ENCODE data around the gene CSMD2. TPM values are rescaled to one million over a fixed set of nuclear protein-coding genes. Genes with fewer than 3 reads are reported as not detected.
"Not testable (repeated sequence)": the region's sequence is repeated elsewhere in the genome, so short reads cannot be mapped to it uniquely, and the experiment has no call there.

CSMD2 gene
- total RNA-seq, 1 donor from 2014 or later: 0.27 TPM

DNA sequence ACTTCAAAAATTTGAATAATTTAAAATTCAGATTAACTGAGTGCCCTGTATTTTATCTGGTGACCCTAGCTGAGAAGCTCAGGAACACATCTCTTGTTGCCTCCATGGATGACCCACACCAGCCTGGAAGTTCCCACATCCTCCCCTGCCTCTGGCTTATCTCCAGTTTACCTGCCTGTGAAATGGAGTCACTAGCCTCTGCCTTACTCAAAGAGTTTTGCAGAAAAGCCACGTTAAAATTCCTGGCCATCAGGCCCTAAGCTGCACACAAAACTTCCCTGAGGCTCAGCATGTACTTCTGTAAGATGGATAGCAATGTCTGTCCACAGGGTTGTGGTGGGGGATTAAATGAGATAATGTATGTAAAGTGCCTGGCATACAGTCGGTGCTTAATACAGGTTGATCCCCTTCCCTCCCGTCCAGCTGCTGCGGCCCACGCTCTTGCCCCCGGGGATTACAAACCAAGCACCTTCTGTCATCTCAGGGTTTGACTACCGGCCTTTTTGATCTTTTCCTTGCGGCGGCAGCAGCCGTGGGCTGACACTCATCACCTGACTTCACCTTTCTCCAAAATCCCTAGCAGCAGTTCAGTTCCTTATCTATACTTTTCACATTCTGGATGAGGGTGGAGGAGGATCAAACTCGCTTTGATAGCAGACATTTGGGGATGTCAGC is 136.5 kb downstream of the CSMD2 start:
- H3K4me1 Mint-ChIP-seq (ENCODE audit: low read depth, unreplicated experiment): no peaks in the 10 kb centered on the region
- TF ChIP-seq, protein P1, sequence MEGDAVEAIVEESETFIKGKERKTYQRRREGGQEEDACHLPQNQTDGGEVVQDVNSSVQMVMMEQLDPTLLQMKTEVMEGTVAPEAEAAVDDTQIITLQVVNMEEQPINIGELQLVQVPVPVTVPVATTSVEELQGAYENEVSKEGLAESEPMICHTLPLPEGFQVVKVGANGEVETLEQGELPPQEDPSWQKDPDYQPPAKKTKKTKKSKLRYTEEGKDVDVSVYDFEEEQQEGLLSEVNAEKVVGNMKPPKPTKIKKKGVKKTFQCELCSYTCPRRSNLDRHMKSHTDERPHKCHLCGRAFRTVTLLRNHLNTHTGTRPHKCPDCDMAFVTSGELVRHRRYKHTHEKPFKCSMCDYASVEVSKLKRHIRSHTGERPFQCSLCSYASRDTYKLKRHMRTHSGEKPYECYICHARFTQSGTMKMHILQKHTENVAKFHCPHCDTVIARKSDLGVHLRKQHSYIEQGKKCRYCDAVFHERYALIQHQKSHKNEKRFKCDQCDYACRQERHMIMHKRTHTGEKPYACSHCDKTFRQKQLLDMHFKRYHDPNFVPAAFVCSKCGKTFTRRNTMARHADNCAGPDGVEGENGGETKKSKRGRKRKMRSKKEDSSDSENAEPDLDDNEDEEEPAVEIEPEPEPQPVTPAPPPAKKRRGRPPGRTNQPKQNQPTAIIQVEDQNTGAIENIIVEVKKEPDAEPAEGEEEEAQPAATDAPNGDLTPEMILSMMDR (IDR thresholded peaks at IDR 0.05; ENCODE audit: partially characterized antibody, unreplicated experiment): no peak
- no peak overlapping the region for H3K27ac Mint-ChIP-seq (ENCODE audit: unreplicated experiment)
- no peaks in the 10 kb centered on the region for H3K27me3 Mint-ChIP-seq (ENCODE audit: unreplicated experiment)
- H3K4me3 Mint-ChIP-seq (ENCODE audit: unreplicated experiment): no peak overlapping the region
- no peak for DNase-seq
- no peaks in the 10 kb centered on the region for H3K36me3 Mint-ChIP-seq (ENCODE audit: unreplicated experiment)
- H3K9me3 Mint-ChIP-seq (ENCODE audit: unreplicated experiment): no peaks in the 10 kb centered on the region

DNA sequence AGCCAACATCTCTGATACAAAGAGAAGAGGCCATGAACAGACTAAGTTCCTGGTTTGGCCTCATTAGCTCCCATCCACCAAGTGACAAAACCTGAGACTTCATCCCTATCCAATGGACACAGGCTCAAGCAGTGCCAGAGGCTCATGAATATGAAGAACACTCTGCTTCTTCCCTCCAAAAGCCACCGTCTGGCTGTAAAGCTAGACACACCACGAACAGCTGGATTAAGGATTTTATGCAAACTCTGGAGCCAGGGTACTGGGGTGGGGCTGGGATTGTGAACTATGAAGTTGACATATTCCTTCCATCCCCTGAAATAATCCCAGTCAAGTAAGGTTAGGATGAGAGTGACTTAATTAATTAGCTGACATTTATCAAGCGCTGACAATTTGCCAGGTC is 139.4 kb downstream of the CSMD2 start:
- Mint-ChIP-seq H3K4me1 (ENCODE audit: low read depth, unreplicated experiment) (no peaks in the 10 kb centered on the region), H3K9me3 (ENCODE audit: unreplicated experiment) (no peaks in the 10 kb centered on the region), H3K4me3 (ENCODE audit: unreplicated experiment) (no peak overlapping the region), H3K27ac (ENCODE audit: unreplicated experiment) (no peak overlapping the region), H3K27me3 (ENCODE audit: unreplicated experiment) (no peaks in the 10 kb centered on the region), H3K36me3 (ENCODE audit: unreplicated experiment) (no peaks in the 10 kb centered on the region)
- TF ChIP-seq, protein P1 (IDR thresholded peaks at IDR 0.05; ENCODE audit: partially characterized antibody, unreplicated experiment): no peak
- DNase-seq: no peak

DNA sequence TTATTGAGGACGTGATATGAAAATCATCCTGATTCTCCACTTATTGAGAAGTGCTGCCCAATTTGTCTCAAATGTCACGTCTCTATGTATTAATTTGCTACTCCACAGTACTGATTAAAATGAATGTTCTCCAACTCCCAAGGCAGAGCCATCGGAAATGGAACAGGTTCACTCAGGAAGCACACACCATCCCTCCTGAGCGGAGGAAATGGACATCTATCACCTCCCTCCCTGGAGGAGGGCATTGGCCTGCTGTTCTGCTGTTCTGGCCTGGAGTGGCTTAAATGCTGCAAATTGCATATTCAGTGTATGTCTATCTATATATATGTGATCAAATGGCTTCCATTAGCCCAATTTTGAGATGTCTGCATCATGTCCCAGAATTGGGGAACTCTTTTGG is 140.5 kb downstream of the CSMD2 start:
- H3K27me3 Mint-ChIP-seq (ENCODE audit: unreplicated experiment): peaks cover 4% of the 10 kb centered on the region
- H3K4me3 Mint-ChIP-seq (ENCODE audit: unreplicated experiment): no peak overlapping the region
- H3K9me3 Mint-ChIP-seq (ENCODE audit: unreplicated experiment): no peaks in the 10 kb centered on the region
- no peak for DNase-seq
- H3K36me3 Mint-ChIP-seq (ENCODE audit: unreplicated experiment): no peaks in the 10 kb centered on the region
- no peaks in the 10 kb centered on the region for H3K4me1 Mint-ChIP-seq (ENCODE audit: low read depth, unreplicated experiment)
- TF ChIP-seq, protein P1 (IDR thresholded peaks at IDR 0.05; ENCODE audit: partially characterized antibody, unreplicated experiment): no peak
- no peak overlapping the region for H3K27ac Mint-ChIP-seq (ENCODE audit: unreplicated experiment)

DNA sequence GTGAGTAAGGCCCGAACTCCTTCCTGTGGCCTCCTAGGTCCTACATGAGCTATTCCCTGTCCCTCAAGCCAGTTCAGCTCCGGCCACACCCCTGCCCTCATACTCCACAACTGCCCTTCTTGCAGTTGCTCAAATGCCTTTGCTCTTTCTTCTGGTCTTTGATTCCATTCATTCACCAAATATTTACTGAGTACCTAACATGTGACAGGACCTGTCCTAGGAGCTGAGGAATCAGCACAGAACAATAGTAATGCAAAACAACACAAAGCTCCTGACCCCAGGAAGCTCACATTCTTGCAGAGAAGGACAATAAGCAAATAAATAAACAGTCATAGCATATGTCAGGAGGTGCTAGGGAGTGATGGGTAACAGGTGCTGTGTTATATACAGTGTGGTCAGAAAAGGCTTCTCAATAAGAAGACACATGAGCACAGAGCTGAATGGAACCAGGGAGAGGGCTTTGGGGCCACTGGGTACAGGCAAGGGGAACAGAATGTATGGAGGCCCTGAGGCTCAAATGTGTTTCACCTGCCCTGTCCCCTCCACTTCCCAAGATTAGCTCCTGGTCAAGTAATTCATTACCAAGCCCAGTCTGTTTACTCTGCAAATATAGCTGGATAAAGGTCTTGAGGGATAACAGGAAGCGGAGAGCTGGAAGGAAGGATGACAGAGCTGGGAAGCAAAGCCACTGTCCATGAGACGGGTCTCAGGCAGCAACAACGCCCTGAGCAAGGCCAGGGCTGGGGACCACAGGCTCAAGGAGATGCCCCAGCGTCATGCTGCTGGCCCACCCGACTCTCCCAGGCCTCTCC is 145.1 kb downstream of the CSMD2 start:
- no peaks in the 10 kb centered on the region for H3K36me3 Mint-ChIP-seq (ENCODE audit: unreplicated experiment)
- no peak overlapping the region for H3K27ac Mint-ChIP-seq (ENCODE audit: unreplicated experiment)
- no peaks in the 10 kb centered on the region for H3K4me1 Mint-ChIP-seq (ENCODE audit: low read depth, unreplicated experiment)
- peaks cover 4% of the 10 kb centered on the region for H3K27me3 Mint-ChIP-seq (ENCODE audit: unreplicated experiment)
- no peaks in the 10 kb centered on the region for H3K9me3 Mint-ChIP-seq (ENCODE audit: unreplicated experiment)
- H3K4me3 Mint-ChIP-seq (ENCODE audit: unreplicated experiment): no peak overlapping the region
- DNase-seq: no peak
- TF ChIP-seq, protein P1 (IDR thresholded peaks at IDR 0.05; ENCODE audit: partially characterized antibody, unreplicated experiment): no peak

DNA sequence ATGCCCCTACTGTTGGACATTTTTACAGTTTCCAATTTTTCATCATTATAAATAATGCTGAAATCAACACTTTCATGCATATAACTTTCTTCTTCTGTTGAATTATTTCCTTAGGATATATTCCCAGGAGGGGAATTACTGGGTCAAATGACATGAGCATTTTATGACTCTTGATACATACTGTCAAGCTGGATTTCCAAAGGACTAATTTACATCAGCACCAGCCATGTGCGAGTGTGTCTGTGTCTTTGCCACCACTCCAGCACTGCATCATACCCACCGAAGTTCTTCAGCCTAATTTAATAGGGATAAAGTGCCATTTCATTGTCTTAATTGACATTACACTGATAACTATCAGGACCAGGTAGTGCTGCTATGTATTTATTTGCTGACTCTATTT is 146.7 kb downstream of the CSMD2 start:
- TF ChIP-seq, protein P1 (IDR thresholded peaks at IDR 0.05; ENCODE audit: partially characterized antibody, unreplicated experiment): no peak
- H3K27me3 Mint-ChIP-seq (ENCODE audit: unreplicated experiment): peaks cover 4% of the 10 kb centered on the region
- no peaks in the 10 kb centered on the region for H3K36me3 Mint-ChIP-seq (ENCODE audit: unreplicated experiment)
- no peak overlapping the region for H3K4me3 Mint-ChIP-seq (ENCODE audit: unreplicated experiment)
- no peaks in the 10 kb centered on the region for H3K4me1 Mint-ChIP-seq (ENCODE audit: low read depth, unreplicated experiment)
- no peak for DNase-seq
- H3K27ac Mint-ChIP-seq (ENCODE audit: unreplicated experiment): no peak overlapping the region
- H3K9me3 Mint-ChIP-seq (ENCODE audit: unreplicated experiment): no peaks in the 10 kb centered on the region

DNA sequence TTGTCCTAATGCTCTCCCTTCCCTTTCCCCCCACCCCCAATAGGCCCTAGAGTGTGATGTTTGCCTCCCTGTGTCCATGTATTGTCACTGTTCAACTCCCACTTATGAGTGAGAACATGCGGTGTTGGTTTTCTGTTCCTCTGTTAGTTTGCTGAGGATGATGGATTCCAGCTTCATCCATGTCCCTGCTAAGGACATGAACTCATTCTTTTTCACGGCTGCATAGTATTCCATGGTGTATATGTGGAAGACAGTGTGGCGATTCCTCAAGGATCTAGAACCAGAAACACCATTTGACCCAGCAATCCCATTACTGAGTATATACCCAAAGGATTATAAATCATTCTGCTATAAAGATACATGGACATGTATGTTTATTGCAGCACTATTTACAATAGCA is 148.7 kb downstream of the CSMD2 start:
- H3K27ac Mint-ChIP-seq (ENCODE audit: unreplicated experiment); H3K9me3 Mint-ChIP-seq (ENCODE audit: unreplicated experiment); H3K27me3 Mint-ChIP-seq (ENCODE audit: unreplicated experiment); H3K36me3 Mint-ChIP-seq (ENCODE audit: unreplicated experiment); H3K4me1 Mint-ChIP-seq (ENCODE audit: low read depth, unreplicated experiment); DNase-seq; H3K4me3 Mint-ChIP-seq (ENCODE audit: unreplicated experiment): not testable (repeated sequence)

Data from glutamatergic neuron (in vitro differentiated cells).